Chondrocyte (in vitro differentiated cells): ENCODE data around the gene THAP7. TPM values are rescaled to one million over a fixed set of nuclear protein-coding genes. Genes with fewer than 3 reads are reported as not detected.

Experiments used
- DNase-seq: peaks from one replicate; pipeline ENCODE4 v3.0.0; 2021; ENCODE audit warnings: mixed read lengths, low spot score
- H3K27ac Mint-ChIP-seq: one replicate; pipeline ENCODE4 v1.8.0; 2021; ENCODE audit warnings: mild to moderate bottlenecking, moderate library complexity, mixed read lengths; ENCODE audit not compliant: unreplicated experiment
- H3K27me3 Mint-ChIP-seq: 2 replicates; pipeline ENCODE4 v1.8.0; 2021; ENCODE audit warnings: low read depth, mixed read lengths
- H3K36me3 Mint-ChIP-seq: 2 replicates; pipeline ENCODE4 v1.8.0; 2021; ENCODE audit warnings: low read depth, mixed read lengths
- H3K4me1 Mint-ChIP-seq: 2 replicates; pipeline ENCODE4 v1.8.0; 2021; ENCODE audit warnings: low read depth, mild to moderate bottlenecking, mixed read lengths
- H3K4me3 Mint-ChIP-seq: one replicate; pipeline ENCODE4 v1.8.0; 2021; ENCODE audit warnings: mild to moderate bottlenecking, moderate library complexity, mixed read lengths; ENCODE audit not compliant: unreplicated experiment
- H3K9me3 Mint-ChIP-seq: 2 replicates; pipeline ENCODE4 v1.8.0; 2021; ENCODE audit warnings: low read depth, mixed read lengths
- CTCF ChIP-seq: fragments of 200-600 bp; sonication (generic); IDR thresholded peaks from 2 replicates; pipeline ENCODE4 v1.5.0; 2021; ENCODE audit warnings: antibody characterized with exemption, mild to moderate bottlenecking, moderate library complexity
- total RNA-seq: library from RNA; stranded (reverse); gene quantifications from 3 replicates; pipeline ENCODE4 v1.2.1, GENCODE V29; 2021

Gene THAP7
- total RNA-seq, 1 donor from 2014 or later = 15.7 TPM

DNA sequence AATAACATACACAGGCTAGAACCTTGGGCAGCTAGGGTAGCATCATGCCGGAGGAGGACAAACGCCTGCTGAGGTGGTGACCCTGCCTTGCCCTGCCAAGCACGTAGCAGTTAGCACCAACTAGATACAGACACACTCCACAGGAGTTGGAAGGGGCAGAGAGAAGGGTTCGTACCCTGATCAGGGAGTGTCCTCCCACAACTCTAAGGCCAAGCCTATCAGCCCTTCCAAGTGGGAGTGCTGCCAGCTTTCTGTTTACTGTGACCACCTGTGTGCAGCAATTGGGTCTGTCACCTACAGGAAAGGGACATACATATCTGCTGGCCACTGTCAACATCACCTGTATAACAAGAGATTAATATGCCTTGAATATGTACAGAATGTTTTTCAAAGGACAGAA, 1.9 kb upstream of the THAP7 start:
- no peak for TF ChIP-seq CTCF
- DNase-seq = no peak
- Mint-ChIP-seq H3K27ac (no peak overlapping the region), H3K36me3 (no peaks in the 10 kb centered on the region), H3K4me3 (peak overlapping the region; percentile 16), H3K27me3 (no peaks in the 10 kb centered on the region), H3K9me3 (no peaks in the 10 kb centered on the region), H3K4me1 (peaks cover 27% of the 10 kb centered on the region)

- Mint-ChIP-seq H3K9me3 (no peaks in the 10 kb centered on the region), H3K27me3 (no peaks in the 10 kb centered on the region), H3K4me1 (peaks cover 27% of the 10 kb centered on the region), H3K36me3 (peaks cover 3% of the 10 kb centered on the region), H3K27ac (peak overlapping the region; percentile 97), H3K4me3 (peak overlapping the region; percentile 91)
- DNase-seq = peak; percentile 90
- peak; percentile 7 for TF ChIP-seq CTCF
Measured at GRCh38 chr22:21000987-21001600, 824 bp downstream of the THAP7 start.

- H3K27me3 Mint-ChIP-seq = no peaks in the 10 kb centered on the region
- peaks cover 27% of the 10 kb centered on the region for H3K4me1 Mint-ChIP-seq
- H3K9me3 Mint-ChIP-seq = no peaks in the 10 kb centered on the region
- H3K36me3 Mint-ChIP-seq = peaks cover 3% of the 10 kb centered on the region
- peak overlapping the region; percentile 91 for H3K4me3 Mint-ChIP-seq
- TF ChIP-seq CTCF = no peak
- DNase-seq = no peak
- peak overlapping the region; percentile 97 for H3K27ac Mint-ChIP-seq
Measured at GRCh38 chr22:21000207-21000986, 1.5 kb downstream of the THAP7 start.

DNA sequence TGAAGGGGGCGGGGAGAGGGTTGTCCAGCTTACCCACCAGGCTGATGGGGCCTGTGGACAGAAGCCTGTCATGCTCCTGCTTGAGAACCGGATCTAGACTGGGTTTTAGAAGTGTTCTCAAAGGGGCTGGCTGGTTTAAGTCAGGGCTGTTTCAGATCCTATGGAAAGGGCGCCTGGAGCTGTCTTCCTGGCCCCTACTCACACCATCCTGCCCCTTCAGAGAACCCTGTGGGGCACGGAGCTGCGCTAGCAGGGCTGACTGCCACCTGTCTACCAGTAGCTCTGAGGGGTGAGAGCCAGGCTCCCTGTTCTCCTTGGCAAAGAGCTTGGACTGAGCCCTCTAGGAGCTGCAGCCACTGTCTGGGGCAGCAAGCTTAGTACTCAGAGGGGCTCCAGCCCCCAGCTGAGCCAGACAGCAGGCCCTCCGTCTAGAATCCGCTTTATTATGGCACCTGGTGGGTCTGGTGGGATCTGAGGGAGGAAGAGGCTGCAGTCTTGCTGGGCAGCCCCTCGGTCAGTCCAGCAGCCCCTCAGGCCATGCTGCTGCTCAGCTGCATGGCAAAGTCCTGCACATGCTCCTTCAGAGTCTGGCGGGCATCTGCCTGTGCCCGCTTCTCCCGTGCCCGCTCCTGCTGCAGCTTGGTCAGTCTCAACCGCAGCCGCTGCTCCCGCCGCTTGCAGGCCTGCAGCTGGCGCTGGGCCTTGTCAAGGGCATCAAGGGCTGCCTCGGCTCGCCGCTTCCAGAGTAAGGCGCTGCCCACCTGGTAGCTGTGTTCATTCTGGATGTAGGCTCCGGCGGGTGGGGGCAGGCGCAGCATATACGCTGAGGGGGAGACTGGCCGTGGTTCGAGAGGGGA, 2.3 kb downstream of the THAP7 start:
- no peak for TF ChIP-seq CTCF
- no peaks in the 10 kb centered on the region for H3K9me3 Mint-ChIP-seq
- H3K4me1 Mint-ChIP-seq = peaks cover 27% of the 10 kb centered on the region
- no peaks in the 10 kb centered on the region for H3K27me3 Mint-ChIP-seq
- peak; percentile 89 for DNase-seq
- H3K4me3 Mint-ChIP-seq = peak overlapping the region; percentile 40
- peaks cover 3% of the 10 kb centered on the region for H3K36me3 Mint-ChIP-seq
- peak overlapping the region; percentile 17 for H3K27ac Mint-ChIP-seq
